HepG2 (cell line): ENCODE results near the gene CUL2. TPM values are rescaled to one million over a fixed set of nuclear protein-coding genes. Genes with fewer than 3 reads are reported as not detected.

ENCODE experiments used
- AHR ChIP-seq: IDR thresholded peaks from 2 replicates; pipeline ENCODE4 v1.6.1; 2018; ENCODE audit warnings: missing genetic modification reagents, missing compliant biosample characterization
- CBX2 ChIP-seq, 2 experiments: fragments of 200-600 bp in 1 of 2; sonication (generic); formaldehyde crosslinking in 1 of 2; IDR thresholded peaks; 2 replicates each; pipeline versions ENCODE4 v1.7.0 to v1.8.1; 2018 to 2022; ENCODE audit warnings: low read depth in 2 of 2, low read length in 1 of 2, mild to moderate bottlenecking in 1 of 2, missing genetic modification reagents in 1 of 2
- GRHL1 ChIP-seq: sonication (generic); formaldehyde crosslinking; conservative IDR thresholded peaks from 2 replicates; pipeline ENCODE4 v1.8.0; 2022; ENCODE audit warnings: missing genetic modification reagents
- IKZF5 ChIP-seq: IDR thresholded peaks from 2 replicates; pipeline ENCODE4 v1.6.1; 2018; ENCODE audit warnings: missing genetic modification reagents, mild to moderate bottlenecking, missing compliant biosample characterization
- NCOA2 ChIP-seq: sonication (generic); formaldehyde crosslinking; IDR thresholded peaks from 2 replicates; pipeline ENCODE4 v1.8.0; 2022; ENCODE audit warnings: inconsistent platforms
- NFAT5 ChIP-seq: sonication (generic); formaldehyde crosslinking; IDR thresholded peaks from 2 replicates; pipeline ENCODE4 v1.4.0; 2020; ENCODE audit warnings: missing genetic modification reagents
- NFE2L1 ChIP-seq: sonication (generic); formaldehyde crosslinking; IDR thresholded peaks from 2 replicates; pipeline ENCODE4 v1.4.0; 2020; ENCODE audit warnings: missing genetic modification reagents, mild to moderate bottlenecking, borderline replicate concordance
- ZNF407 ChIP-seq: sonication (generic); formaldehyde crosslinking; IDR thresholded peaks from one replicate; pipeline ENCODE4 v1.5.1; 2020; ENCODE audit warnings: mild to moderate bottlenecking, missing genetic modification reagents; ENCODE audit errors: not compliant biosample characterization
- ZNF550 ChIP-seq: sonication (generic); formaldehyde crosslinking; IDR thresholded peaks from 2 replicates; pipeline ENCODE4 v1.4.0; 2020; ENCODE audit warnings: mild to moderate bottlenecking, missing genetic modification reagents, borderline replicate concordance
- ZNF615 ChIP-seq: sonication (generic); formaldehyde crosslinking; IDR thresholded peaks from 2 replicates; pipeline ENCODE4 v1.5.0; 2020; ENCODE audit warnings: mild to moderate bottlenecking, missing genetic modification reagents, borderline replicate concordance
- polyA plus RNA-seq, 8 experiments: library from polyadenylated mRNA; depleted of rRNA in 3 of 8; stranded (reverse) in 7 of 8; unstranded in 1 of 8; fragments of >200 nt; fragmentation: Illumina TruSeq in 4 of 8; extraction: Trizol in 4 of 8; gene quantifications; 2 replicates each; pipeline versions ENCODE4 v1.2.1 to v1.2.3, GENCODE V29; 2011 to 2016; ENCODE audit warnings: low read depth in 4 of 8, missing spikeins in 1 of 8, mixed read lengths in 1 of 8; ENCODE audit not compliant: insufficient read depth in 1 of 8
- total RNA-seq, 5 experiments: library from RNA; depleted of rRNA; stranded (reverse); fragments of >200 nt; fragmentation: Illumina TruSeq; extraction: Trizol; gene quantifications; 2 replicates each; pipeline ENCODE4 v1.2.3, GENCODE V29; 2016; ENCODE audit warnings: low read depth in 1 of 5

Gene CUL2
- total and polyA plus RNA-seq, 2 of the 13 experiments (the other 11 are each of a cell fraction or from before 2014, with no cell fraction given), result 9.6 to 33.1 TPM

GRCh38 chr10:35126530-35127288 lies 36.6 kb upstream of the CUL2 start, which contains the start of gene CREM (continued):
- TF ChIP-seq NFAT5 (CRISPR knock-in tag), result no peak; the same call in 1 of the 2 replicates
- peak; percentile 16; the same call in 1 of the 2 replicates for TF ChIP-seq AHR
- TF ChIP-seq CBX2 (IDR thresholded peaks at IDR 0.05; ENCODE audit: low read depth, low read length), result no peak
- no peak for TF ChIP-seq CBX2 (CRISPR knock-in tag; IDR thresholded peaks at IDR 0.05; ENCODE audit: low read depth)
- TF ChIP-seq NFE2L1 (CRISPR knock-in tag), result peak; percentile 35; the same call in 1 of the 2 replicates
- TF ChIP-seq NCOA2, result peak; percentile 37; the same call in 1 of the 2 replicates
- no peak for TF ChIP-seq ZNF615
- TF ChIP-seq IKZF5, result peak; percentile 72
- no peak for TF ChIP-seq GRHL1
- TF ChIP-seq ZNF550 (CRISPR knock-in tag), result no peak
- no peak for TF ChIP-seq ZNF407 (CRISPR knock-in tag)
